GM12874 (cell line): ENCODE results near the gene BCAS1.

ENCODE experiments used
- CTCF ChIP-seq: IDR thresholded peaks from 2 replicates; pipeline ENCODE4 v1.5.1; 2011; ENCODE audit warnings: low read depth, mild to moderate bottlenecking, control low read depth, low read length, moderate library complexity; ENCODE audit not compliant: insufficient read depth

The BCAS1 gene

GRCh38 chr20:53964067-53964466 lies 106.3 kb downstream of the BCAS1 start:
- TF ChIP-seq CTCF: no peak

GRCh38 chr20:53963635-53964034 lies 106.8 kb downstream of the BCAS1 start:
- TF ChIP-seq CTCF: no peak

- TF ChIP-seq CTCF: no peak
Measured at GRCh38 chr20:53962388-53962787, 108.0 kb downstream of the BCAS1 start.

GRCh38 chr20:53961527-53961926 lies 108.9 kb downstream of the BCAS1 start:
- no peak for TF ChIP-seq CTCF

- TF ChIP-seq CTCF: no peak
Measured at GRCh38 chr20:53960579-53961272, 109.7 kb downstream of the BCAS1 start.

- TF ChIP-seq CTCF: no peak
Measured at GRCh38 chr20:53959911-53960578, 110.3 kb downstream of the BCAS1 start.

- TF ChIP-seq CTCF: no peak
Measured at GRCh38 chr20:53958260-53958659, 112.1 kb downstream of the BCAS1 start.
